DMS79 treated with DMSO at 0.1 percent for 48 hours (cell line): Measurements from ENCODE around the gene EPB41L4A.
"Not testable (repeated sequence)": the region's sequence is repeated elsewhere in the genome, so short reads cannot be mapped to it uniquely, and the experiment has no call there.

Experiments used
- DNase-seq: peaks from one replicate; lab custom pipeline; 2025; lab: John Stamatoyannopoulos, UW

Gene EPB41L4A

DNA sequence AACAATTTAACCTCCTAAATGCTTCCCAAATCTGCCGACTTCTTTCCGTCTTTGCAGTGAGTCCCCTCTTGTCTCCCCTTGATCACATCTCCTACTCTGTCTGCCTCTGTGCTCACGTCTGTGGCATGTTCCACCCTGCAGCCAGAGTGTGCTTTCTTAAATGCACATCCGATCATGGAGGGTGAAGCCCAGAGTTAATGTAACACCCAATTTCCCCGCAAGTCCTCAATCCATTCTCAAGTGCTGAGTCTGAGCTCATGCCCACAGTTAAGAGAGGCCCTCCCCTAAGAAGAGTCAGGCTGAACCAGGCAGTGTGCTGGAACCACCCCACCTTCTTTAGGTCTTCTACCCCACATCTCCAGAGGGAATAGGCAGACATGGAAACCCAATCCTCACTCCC is 164.8 kb downstream of the EPB41L4A start:
- no peak for DNase-seq

DNA sequence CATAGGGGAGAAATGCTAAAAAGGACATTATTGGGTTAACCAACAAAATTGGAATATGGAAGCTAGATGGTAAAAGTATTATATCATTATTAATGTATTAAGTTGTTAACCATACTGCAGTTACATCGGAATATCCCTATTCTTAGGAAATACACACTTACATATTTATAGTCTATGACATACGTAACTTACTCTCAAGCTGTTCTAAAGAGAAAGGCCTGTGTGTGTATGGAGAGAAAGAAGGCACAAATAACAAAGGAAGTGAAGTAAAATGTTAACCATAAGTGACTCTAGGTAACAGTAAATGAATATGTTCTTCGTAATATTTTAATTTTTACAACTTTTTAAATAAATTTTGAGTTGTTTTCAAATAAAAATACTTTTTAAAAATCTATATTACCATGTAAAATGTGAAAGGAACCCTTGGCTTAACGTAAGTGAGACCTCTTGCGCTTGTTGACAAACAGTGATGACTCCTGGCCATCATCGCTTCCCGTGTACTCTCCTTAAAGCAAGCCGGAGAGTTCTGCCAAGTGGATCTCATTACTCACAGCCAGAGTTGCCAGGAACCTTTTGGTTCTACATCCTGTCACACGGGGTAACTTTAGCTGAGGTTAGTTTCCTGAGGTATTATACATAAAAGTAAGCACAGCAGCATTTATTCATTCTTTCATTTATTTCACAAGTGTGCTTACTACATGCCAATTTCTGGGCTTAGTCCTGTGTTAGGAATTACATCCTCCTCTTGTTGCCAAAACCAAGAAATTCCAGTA is 165.4 kb downstream of the EPB41L4A start:
- DNase-seq: no peak

- DNase-seq: no peak
Observed at GRCh38 chr5:112250551-112250950, 168.5 kb downstream of the EPB41L4A start.

GRCh38 chr5:112248623-112249022 is 170.5 kb downstream of the EPB41L4A start:
- DNase-seq: no peak

DNA sequence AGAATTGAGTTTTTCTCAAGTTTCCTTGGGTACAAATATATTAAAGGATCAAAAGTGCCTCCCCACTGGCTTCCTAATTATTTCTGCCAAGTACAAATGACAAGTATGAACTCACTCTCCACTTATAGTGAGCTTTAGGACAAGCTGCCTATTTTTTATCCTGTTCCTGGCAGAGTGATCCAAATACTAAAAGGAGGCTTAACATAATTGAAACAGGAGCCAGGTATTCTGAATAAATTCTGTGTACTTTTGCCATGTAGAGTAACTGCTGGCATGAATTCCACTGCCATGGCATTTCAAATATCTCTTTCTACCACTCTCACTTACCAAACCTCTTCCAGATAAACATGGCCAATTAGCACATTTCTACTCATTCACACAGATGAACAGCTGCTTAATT is 171.1 kb downstream of the EPB41L4A start:
- DNase-seq: no peak

DNA sequence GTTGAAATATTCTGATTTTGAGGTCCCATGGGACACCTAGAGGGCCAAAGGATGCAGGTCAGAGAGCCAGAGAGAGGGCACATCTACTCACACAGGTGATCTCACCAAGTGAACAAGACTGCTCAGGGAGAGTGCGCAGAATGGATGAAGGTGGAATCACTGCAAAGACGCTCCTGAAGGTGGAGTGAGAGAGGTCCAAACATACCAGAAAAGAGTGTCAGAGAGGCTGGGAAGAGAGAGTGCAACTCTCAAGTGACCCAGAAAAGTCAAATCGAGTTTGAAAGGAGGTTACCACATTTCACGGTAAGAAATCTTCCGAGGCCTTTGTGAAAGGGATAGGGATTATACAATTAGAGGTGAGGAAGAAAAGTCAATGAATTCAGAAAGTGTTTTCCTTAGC is 173.4 kb downstream of the EPB41L4A start:
- DNase-seq: no peak

GRCh38 chr5:112239996-112240395 is 179.1 kb downstream of the EPB41L4A start:
- no peak for DNase-seq

DNA sequence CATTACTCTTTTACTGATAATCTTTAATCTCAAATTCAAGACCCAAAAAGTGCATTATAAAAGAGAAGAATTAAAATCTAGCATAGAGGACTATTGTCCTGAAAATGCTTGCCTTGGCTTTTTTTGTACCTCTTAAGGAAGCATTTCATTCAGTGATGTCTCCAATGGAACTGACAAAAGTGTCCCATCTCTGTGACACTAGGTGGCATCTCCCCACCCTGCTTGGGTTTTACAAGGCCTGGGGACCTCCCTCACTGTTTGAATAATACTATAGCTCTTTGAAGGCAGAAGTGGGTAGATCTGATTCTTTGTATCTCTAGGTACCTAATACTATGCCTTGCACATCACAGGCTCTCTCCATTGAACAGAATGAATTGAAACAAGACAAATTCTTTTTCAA is 180.6 kb downstream of the EPB41L4A start:
- DNase-seq: no peak

DNA sequence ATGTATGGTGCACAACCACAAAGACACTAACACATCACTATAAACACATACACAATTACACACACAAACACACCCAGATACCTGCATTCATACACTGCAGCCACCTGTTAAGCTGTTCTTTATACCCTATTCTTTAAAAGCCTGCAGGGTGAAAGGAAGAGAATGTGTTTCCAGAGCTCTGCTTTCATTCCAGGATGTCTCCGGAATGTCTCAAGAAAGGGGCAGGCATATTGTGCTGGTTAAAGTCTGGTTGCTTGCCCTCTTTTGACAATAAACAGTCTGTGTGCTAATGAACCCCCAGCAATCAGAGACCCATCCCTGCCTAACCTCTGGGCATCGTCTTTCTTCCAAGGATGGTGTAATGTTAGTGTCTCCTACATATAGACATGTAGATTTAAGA is 181.6 kb downstream of the EPB41L4A start:
- no peak for DNase-seq

DNA sequence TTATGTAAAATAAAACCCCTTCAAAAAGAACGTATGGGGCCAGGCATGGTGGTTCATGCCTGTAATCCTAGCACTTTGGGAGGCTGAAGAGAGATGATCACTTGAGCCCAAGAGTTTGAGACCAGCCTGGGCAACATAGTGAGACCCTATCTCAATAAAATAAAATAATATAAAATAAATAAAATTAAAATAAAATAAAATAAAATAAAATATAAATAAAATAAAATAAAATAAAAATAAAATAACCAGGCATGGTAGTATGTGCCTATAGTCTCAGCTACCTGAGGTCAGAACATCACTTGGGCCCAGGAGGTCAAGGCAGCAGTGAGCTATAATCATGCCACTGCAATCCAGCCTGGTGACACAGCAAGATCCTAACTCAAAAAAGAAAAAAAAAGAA is 185.1 kb downstream of the EPB41L4A start:
- no peak for DNase-seq

DNA sequence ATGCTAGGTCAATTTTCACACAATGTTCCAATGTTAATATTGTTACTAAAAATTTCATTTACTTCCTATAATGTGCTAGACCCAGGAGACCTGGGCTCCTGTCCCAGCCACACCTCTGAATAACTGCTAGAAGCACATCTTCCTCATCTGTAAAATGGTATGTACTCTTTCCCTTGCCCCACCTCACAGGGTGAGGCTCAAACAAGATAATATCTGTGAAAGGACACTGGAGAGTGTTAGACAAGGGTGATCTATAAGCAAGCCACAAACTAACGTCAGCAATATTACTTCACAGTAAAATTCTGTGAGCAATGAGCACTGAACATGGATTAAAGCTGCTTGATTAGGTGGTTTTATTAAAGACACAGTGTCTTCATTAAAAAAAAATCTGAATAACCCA is 186.4 kb downstream of the EPB41L4A start:
- DNase-seq: no peak

DNA sequence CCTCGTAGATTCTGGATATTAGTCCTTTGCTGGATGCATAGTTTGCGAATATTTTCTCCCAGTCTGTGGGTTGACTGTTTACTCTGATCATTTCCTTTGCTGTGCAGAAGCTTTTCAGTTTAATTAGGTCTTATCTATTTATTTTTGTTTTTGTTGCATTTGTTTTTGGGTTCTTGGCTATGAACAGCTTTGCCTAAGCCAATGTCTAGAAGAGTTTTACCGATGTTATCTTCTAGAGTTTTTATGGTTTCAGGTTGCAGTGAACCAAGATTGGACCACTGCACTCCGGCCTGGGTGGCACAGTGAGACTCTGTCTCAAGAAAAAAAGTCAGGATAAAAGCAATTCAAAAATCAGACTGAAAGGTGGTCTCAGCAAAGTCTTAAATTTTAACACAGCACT is 188.5 kb downstream of the EPB41L4A start:
- DNase-seq: no peak

- peak; percentile 53 for DNase-seq
Observed at GRCh38 chr5:112228667-112229066, 190.4 kb downstream of the EPB41L4A start.

DNA sequence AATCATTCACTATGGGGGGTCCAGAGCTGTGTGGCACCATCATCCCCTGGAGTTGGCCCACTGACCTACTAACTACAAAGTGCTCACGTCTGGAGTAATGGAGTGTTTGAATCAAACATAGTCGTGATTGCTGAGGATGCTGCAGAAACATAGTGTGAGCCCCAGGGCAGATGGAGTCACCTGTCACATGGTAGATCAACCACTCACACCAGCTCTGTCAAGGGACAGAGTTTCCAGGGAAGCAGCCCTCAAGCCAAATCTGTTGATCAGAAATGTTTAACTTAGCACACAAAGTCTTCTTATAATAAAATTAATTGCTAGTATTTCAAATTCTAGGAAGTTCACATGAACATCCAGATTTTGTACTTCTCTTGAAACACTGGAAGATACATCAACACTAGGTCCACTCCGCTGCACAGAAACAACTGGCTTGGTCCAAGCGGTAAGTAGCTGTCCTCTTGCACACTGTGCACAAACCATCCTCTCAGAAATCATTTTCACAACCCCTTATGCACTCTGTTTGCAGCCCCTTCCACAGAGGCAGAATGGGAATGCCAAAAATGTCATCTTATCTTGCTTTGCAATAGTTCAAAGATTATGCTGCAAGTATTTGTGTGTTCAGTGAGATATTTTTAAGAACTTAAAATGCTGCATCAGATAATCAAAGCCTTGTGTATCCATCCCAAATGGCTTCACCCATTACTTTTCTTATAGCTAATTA is 191.0 kb downstream of the EPB41L4A start:
- no peak for DNase-seq

DNA sequence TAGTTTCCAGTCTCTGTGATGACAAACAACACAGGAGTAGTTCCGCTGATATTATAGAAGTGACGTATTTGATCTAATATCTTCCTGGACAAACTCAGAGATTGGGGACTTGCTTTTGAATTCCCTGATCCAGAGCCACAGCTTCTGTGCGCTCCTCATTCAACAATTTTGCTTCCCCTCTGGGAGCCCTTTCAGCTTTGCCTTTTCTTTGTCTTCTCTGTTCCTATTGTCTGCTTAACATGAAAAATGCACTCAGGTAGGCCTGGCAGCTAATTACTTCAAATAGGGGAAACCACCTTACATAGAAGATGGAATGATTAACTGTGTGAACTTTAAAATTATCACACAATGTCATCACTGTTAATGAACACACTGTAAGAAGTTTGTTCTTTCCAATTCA is 192.9 kb downstream of the EPB41L4A start:
- DNase-seq: no peak

DNA sequence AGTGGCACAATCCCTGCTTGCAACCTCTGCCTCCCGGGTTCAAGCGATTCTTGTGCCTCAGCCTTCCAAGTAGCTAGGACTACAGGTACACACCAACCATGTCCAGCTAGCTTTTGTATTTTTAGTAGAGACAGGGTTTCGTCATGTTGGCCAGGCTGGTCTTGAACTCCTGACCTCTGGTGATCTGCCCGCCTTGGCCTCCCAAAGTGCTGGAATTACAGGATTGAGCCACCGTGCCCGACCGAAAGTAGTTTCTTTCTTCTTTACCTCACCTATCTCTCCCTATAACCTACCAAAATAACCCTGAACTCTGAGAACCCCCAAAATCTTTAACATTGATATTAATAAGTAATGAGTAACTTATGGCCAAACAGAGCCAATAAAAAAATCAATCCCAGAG is 196.1 kb downstream of the EPB41L4A start:
- DNase-seq: not testable (repeated sequence)

DNA sequence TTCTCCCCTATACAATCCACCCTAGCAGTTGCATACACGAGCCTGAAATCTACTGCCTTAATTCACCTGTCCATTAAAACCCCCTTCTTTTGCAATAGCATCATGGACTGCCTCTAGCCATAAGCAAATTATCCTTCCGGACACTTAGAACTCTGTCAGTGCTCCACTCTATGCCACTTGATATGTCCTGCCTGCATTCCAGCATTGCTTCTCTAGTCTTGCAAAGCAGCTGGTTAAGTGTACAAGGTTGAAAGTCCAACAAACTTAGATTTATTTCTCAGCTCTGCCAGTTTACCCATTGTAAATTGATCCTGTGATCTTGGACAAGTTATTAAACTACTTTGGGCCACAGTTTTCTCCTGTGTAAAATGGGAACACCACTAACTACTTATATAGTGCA is 197.9 kb downstream of the EPB41L4A start:
- DNase-seq: no peak

GRCh38 chr5:112219000-112219399 is 200.1 kb downstream of the EPB41L4A start:
- DNase-seq: no peak

DNA sequence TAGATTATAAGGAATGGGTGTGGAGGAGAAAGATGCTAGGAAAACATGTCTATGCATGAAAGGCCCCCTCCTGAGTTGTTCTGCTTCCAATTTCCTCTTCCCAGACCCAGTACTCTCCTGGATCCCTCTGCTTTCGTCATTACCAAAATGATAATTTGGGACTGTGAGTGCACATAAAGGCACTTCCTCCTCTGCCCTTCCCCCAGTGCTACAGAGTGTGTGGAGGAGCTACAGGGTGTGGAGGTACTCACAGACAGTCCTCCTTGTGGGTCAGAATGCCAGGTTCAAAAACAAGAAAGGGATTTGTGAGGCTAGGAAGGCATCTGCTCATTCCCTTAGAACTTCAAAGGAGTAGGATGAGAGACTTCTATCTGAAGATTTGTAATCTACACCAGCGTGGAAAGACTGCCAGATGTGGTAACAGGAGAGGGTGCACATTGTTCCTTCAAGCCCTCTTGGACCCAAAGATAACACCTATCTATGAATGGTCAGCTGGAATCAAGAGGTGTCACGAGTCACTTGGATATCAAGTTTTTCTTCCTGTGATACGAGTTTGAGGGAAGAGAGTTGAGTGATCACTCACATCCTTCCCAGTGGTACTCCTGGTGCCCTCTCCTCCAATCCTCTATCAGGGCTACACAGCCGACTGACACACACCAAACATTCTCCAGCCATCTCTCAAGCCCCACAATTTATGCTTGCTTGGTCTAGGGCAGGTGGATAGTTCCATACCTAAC is 201.1 kb downstream of the EPB41L4A start:
- no peak for DNase-seq

DNA sequence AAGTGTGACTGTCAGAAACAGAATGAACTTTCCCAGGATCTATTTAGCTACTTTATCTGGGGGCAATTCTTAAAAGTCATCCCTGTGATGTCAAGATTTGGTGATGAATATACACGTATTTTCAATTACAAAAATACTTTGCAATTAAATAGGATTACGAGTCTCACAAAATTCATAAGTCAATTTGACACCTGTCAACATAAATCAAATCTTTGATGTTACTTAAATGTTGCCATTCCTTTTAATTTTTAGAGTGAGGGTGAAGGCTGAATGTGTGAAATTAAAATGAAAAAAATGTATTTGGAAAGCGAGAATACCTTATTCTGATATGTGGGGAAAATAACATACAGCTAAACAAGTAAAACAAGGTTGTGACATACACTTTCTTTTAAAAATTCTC is 202.9 kb downstream of the EPB41L4A start:
- no peak for DNase-seq

GRCh38 chr5:112210430-112211005 is 208.6 kb downstream of the EPB41L4A start:
- DNase-seq: peak; percentile 21
